HL-60 (cell line): Measurements from ENCODE around the gene FABP6.

Source experiments
- CTCF ChIP-seq: IDR thresholded peaks from one replicate; pipeline ENCODE4 v1.5.1; 2011; ENCODE audit warnings: low read length, control low read depth, inconsistent platforms; ENCODE audit not compliant: insufficient read depth
- GABPA ChIP-seq: IDR thresholded peaks from 2 replicates; pipeline ENCODE4 v1.6.1; 2012; ENCODE audit warnings: low read depth
- REST ChIP-seq: IDR thresholded peaks from 2 replicates; pipeline ENCODE4 v1.6.1; 2012; ENCODE audit warnings: low read depth; ENCODE audit not compliant: insufficient replicate concordance

GRCh38 chr5:160263326-160263855 lies 34.1 kb downstream of the FABP6 start:
- TF ChIP-seq CTCF (no peak), GABPA (no peak), REST (no peak)
